ENCODE data around the gene GOSR2.

DNA sequence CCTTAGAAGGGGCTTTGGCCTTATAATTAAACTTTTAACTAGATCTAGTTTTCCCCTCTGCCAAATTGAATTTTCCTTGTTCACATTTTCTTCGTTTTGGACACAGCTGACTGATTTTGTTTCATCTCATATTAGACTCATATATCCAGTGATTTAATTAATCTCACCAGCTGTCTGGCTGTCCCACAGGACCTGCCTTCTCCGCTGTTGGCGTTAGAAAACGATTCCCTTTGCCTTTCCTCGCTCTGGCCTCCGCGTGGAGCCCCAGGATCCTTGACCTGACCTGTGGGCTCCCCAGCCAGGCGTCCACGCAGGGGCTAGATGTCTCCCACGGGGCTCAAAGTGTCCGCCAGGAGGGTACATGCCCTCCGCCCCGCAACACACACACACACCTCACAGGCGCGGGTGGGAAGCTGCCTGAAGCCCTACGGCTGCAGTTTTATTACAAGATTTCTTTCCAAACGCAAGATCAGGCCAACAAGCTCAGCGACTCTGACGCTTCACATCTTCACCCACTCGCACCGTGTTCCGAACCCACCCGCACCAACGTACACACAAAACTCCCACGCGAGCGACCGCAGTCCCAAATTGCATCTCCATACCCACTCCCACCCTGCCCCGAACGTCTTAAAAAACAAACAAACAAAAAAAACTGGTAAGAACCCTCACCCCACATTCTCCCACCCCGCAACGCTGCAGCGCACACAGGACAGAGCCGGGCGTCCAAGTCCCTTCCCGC lies 55.0 kb downstream of the GOSR2 start:
- TF ChIP-seq, protein P1, sequence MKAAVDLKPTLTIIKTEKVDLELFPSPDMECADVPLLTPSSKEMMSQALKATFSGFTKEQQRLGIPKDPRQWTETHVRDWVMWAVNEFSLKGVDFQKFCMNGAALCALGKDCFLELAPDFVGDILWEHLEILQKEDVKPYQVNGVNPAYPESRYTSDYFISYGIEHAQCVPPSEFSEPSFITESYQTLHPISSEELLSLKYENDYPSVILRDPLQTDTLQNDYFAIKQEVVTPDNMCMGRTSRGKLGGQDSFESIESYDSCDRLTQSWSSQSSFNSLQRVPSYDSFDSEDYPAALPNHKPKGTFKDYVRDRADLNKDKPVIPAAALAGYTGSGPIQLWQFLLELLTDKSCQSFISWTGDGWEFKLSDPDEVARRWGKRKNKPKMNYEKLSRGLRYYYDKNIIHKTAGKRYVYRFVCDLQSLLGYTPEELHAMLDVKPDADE (conservative IDR thresholded peaks at IDR 0.05; ENCODE audit: control insufficient read depth, low read depth, low read length), result no peak
- TF ChIP-seq FOXM1 (IDR thresholded peaks at IDR 0.05; ENCODE audit: low read depth) (no peak), FOXM1 (CRISPR knock-in tag; IDR thresholded peaks at IDR 0.05; ENCODE audit: low read depth) (no peak), PRPF4 (IDR thresholded peaks at IDR 0.05; ENCODE audit: insufficient read depth, low read depth, low read length, poor library complexity, severe bottlenecking) (no peak), ZNF347 (CRISPR knock-in tag; IDR thresholded peaks at IDR 0.05; ENCODE audit: low read depth) (no peak), SIX5 (IDR thresholded peaks at IDR 0.05; ENCODE audit: borderline replicate concordance in 1 of 2, insufficient read depth in 1 of 2, low read depth in 1 of 2, low read length in 2 of 2) (no peak), HDAC2 (IDR thresholded peaks at IDR 0.05) (no peak), SAFB (IDR thresholded peaks at IDR 0.05; ENCODE audit: borderline replicate concordance, low read depth, low read length) (no peak), HNRNPH1 (optimal IDR thresholded peaks at IDR 0.05; ENCODE audit: low read depth, low read length) (no peak), TAF15 (IDR thresholded peaks at IDR 0.05; ENCODE audit: low read depth, low read length) (no peak)
